Prostate gland (tissue), 2 donors: ENCODE data around the gene MBL2. TPM values are rescaled to one million over a fixed set of nuclear protein-coding genes. Genes with fewer than 3 reads are reported as not detected.

Experiments used
- DNase-seq: peaks from one replicate; pipeline ENCODE4 v3.0.0-alpha.2; 2019; ENCODE audit warnings: low spot score
- H3K27ac ChIP-seq, 2 donors: fragments of 200-600 bp; sonication (generic); 2 replicates each; pipeline ENCODE4 v1.5.1; 2017 to 2019
- H3K27me3 ChIP-seq: fragments of 200-600 bp; sonication (generic); replicated peaks from 2 replicates; pipeline ENCODE4 v1.5.1; 2019; ENCODE audit not compliant: insufficient read depth
- H3K36me3 ChIP-seq, 2 donors: fragments of 200-600 bp; sonication (generic); 1 replicate in 1 of 2; 2 replicates in 1 of 2; pipeline versions ENCODE4 v1.5.1 to v1.8.1; 2017 to 2019
- H3K4me1 ChIP-seq: fragments of 200-600 bp; sonication (generic); replicated peaks from 2 replicates; pipeline ENCODE4 v1.5.1; 2019
- H3K4me3 ChIP-seq, 2 donors: fragments of 200-600 bp; sonication (generic); 2 replicates each; pipeline ENCODE4 v1.5.1; 2017 to 2019
- H3K9me3 ChIP-seq: fragments of 200-600 bp; sonication (generic); 2 replicates; pipeline ENCODE4 v1.5.1; 2017
- CTCF ChIP-seq, 4 experiments: fragments of 200-600 bp in 2 of 4; fragments of 450-650 bp in 2 of 4; sonication (generic) in 2 of 4; IDR thresholded peaks; 1 replicate in 3 of 4; 2 replicates in 1 of 4; pipeline ENCODE4 v1.5.1; 2016 to 2019; ENCODE audit warnings: antibody characterized with exemption in 4 of 4, mild to moderate bottlenecking in 2 of 4, moderate library complexity in 2 of 4
- POLR2A ChIP-seq: fragments of 450-650 bp; IDR thresholded peaks from one replicate; pipeline ENCODE4 v1.6.1; 2016; ENCODE audit warnings: antibody characterized with exemption, mild to moderate bottlenecking
- POLR2AphosphoS5 ChIP-seq: sonication (generic); formaldehyde crosslinking; IDR thresholded peaks from one replicate; pipeline ENCODE4 v1.6.1; 2017; ENCODE audit warnings: antibody characterized with exemption
- WGBS: methylation state at CpG from one replicate; pipeline ENCODE4 v1.1.5; 2018; 5-methylcytosine and 5-hydroxymethylcytosine counted together
- intact Hi-C: fragments of 100-400 bp; cut with DNase I; formaldehyde crosslinking; loops from one replicate; pipeline ENCODE4 v1.14.2; 2022
- total RNA-seq, 2 donors: library from RNA; depleted of rRNA; stranded (reverse); fragments of >200 nt; gene quantifications; one replicate each; pipeline ENCODE4 v1.1.0, GENCODE V29; 2016

Gene MBL2
- total RNA-seq, 2 donors from 2014 or later, result not detected

GRCh38 chr10:52769966-52770365 is 2.6 kb downstream of the MBL2 start:
- Histone ChIP-seq H3K27me3 (no peaks in the 10 kb centered on the region), H3K9me3 (no peaks in the 10 kb centered on the region), H3K27ac (no peak overlapping the region), H3K36me3 (no peaks in the 10 kb centered on the region), H3K4me1 (no peaks in the 10 kb centered on the region), H3K4me3 (no peak overlapping the region)
- 100% methylated on average over 2 of the region's 2 CpGs for WGBS
- no peak for DNase-seq
- intact Hi-C loops, result loop anchor here (10.0 kb wide), 1 partner anchor 125 kb away; no protein-coding TSS in a partner anchor
- no peak for TF ChIP-seq POLR2A

GRCh38 chr10:52768001-52768532 is 4.5 kb downstream of the MBL2 start:
- H3K27me3 ChIP-seq, result no peaks in the 10 kb centered on the region
- H3K4me1 ChIP-seq, result no peaks in the 10 kb centered on the region
- 82% methylated on average over 3 of the region's 3 CpGs for WGBS
- no peak for DNase-seq
- no peak overlapping the region for H3K27ac ChIP-seq
- TF ChIP-seq CTCF (IDR thresholded peaks at IDR 0.05), result no peak
- TF ChIP-seq POLR2AphosphoS5, result no peak
- TF ChIP-seq POLR2A, result no peak
- no peak overlapping the region for H3K4me3 ChIP-seq
- no peaks in the 10 kb centered on the region for H3K36me3 ChIP-seq
- intact Hi-C loops, result no loop called here
- no peaks in the 10 kb centered on the region for H3K9me3 ChIP-seq

- Histone ChIP-seq H3K27me3 (no peaks in the 10 kb centered on the region), H3K4me1 (no peaks in the 10 kb centered on the region), H3K27ac (no peak overlapping the region), H3K4me3 (no peak overlapping the region), H3K9me3 (no peaks in the 10 kb centered on the region), H3K36me3 (no peaks in the 10 kb centered on the region)
- WGBS, result 90% methylated on average over 5 of the region's 5 CpGs
- DNase-seq, result no peak
- TF ChIP-seq CTCF (IDR thresholded peaks at IDR 0.05), result no peak
- no peak for TF ChIP-seq POLR2A
- TF ChIP-seq POLR2AphosphoS5, result no peak
- intact Hi-C loops, result no loop called here
Measured at GRCh38 chr10:52762088-52762487, 10.5 kb downstream of the MBL2 start.

GRCh38 chr10:52759154-52759553 is 13.4 kb downstream of the MBL2 start:
- 58% methylated on average over 3 of the region's 3 CpGs for whole genome bisulfite sequencing
- Histone ChIP-seq H3K36me3 (no peaks in the 10 kb centered on the region), H3K9me3 (no peaks in the 10 kb centered on the region), H3K27ac (no peak overlapping the region), H3K4me1 (no peaks in the 10 kb centered on the region), H3K4me3 (no peak overlapping the region), H3K27me3 (no peaks in the 10 kb centered on the region)
- intact Hi-C loops, result no loop called here
- TF ChIP-seq POLR2A (no peak), POLR2AphosphoS5 (no peak), CTCF (IDR thresholded peaks at IDR 0.05) (no peak)
- no peak for DNase-seq

GRCh38 chr10:52758406-52758805 is 14.2 kb downstream of the MBL2 start:
- TF ChIP-seq POLR2AphosphoS5, result no peak
- no peak for TF ChIP-seq CTCF (IDR thresholded peaks at IDR 0.05)
- TF ChIP-seq POLR2A, result no peak
- no peak overlapping the region for H3K27ac ChIP-seq
- no peaks in the 10 kb centered on the region for H3K27me3 ChIP-seq
- no peaks in the 10 kb centered on the region for H3K4me1 ChIP-seq
- no peaks in the 10 kb centered on the region for H3K9me3 ChIP-seq
- H3K4me3 ChIP-seq, result no peak overlapping the region
- no peak for DNase-seq
- intact Hi-C loops, result no loop called here
- WGBS, result 93% methylated on average over 2 of the region's 2 CpGs
- no peaks in the 10 kb centered on the region for H3K36me3 ChIP-seq
